Smooth muscle cell (in vitro differentiated cells): ENCODE data around the gene KRTAP4-16. TPM values are rescaled to one million over a fixed set of nuclear protein-coding genes. Genes with fewer than 3 reads are reported as not detected.
A peak's percentile ranks its signal among the peaks of the same experiment; 100 is the strongest.

Source experiments
- DNase-seq: peaks from one replicate; lab custom pipeline; 2025; ENCODE audit not compliant: unreplicated experiment; lab: John Stamatoyannopoulos, UW
- H2AFZ ChIP-seq: fragments of 200-600 bp; sonication (generic); 2 replicates; pipeline ENCODE4 v1.6.0; 2016; ENCODE audit warnings: antibody characterized with exemption, low read depth, mild to moderate bottlenecking
- H3F3A ChIP-seq: fragments of 200-600 bp; sonication (generic); 2 replicates; pipeline ENCODE4 v1.6.0; 2017; ENCODE audit warnings: antibody characterized with exemption, low read depth
- H3K27ac ChIP-seq: fragments of 200-600 bp; sonication (generic); 2 replicates; pipeline ENCODE4 v1.5.1; 2016; ENCODE audit warnings: low read depth, mild to moderate bottlenecking
- H3K27me3 ChIP-seq: fragments of 200-600 bp; sonication (generic); 2 replicates; pipeline ENCODE4 v1.6.1; 2016; ENCODE audit warnings: low read depth, mild to moderate bottlenecking
- H3K36me3 ChIP-seq: fragments of 200-600 bp; sonication (generic); 2 replicates; pipeline ENCODE4 v1.5.1; 2016; ENCODE audit warnings: low read depth
- H3K4me1 ChIP-seq: fragments of 200-600 bp; sonication (generic); 2 replicates; pipeline ENCODE4 v1.5.1; 2016; ENCODE audit warnings: low read depth
- H3K4me2 ChIP-seq: fragments of 200-600 bp; sonication (generic); 2 replicates; pipeline ENCODE4 v1.6.0; 2016; ENCODE audit warnings: mild to moderate bottlenecking
- H3K4me3 ChIP-seq: fragments of 200-600 bp; sonication (generic); 2 replicates; pipeline ENCODE4 v1.5.1; 2016; ENCODE audit warnings: mild to moderate bottlenecking
- H3K79me2 ChIP-seq: fragments of 200-600 bp; sonication (generic); 2 replicates; pipeline ENCODE4 v1.6.0; 2016; ENCODE audit warnings: low read depth, mild to moderate bottlenecking
- H3K9ac ChIP-seq: fragments of 200-600 bp; sonication (generic); 2 replicates; pipeline ENCODE4 v1.6.0; 2016; ENCODE audit warnings: low read depth
- H3K9me3 ChIP-seq: fragments of 200-600 bp; sonication (generic); replicated peaks from 2 replicates; pipeline ENCODE4 v1.5.1; 2016; ENCODE audit warnings: low read depth
- H4K20me1 ChIP-seq: fragments of 200-600 bp; sonication (generic); 2 replicates; pipeline ENCODE4 v1.6.0; 2016; ENCODE audit warnings: low read depth
- WGBS: methylation state at CpG from one replicate; pipeline ENCODE4 v1.1.7; 2016; ENCODE audit warnings: low lambda C conversion rate; 5-methylcytosine and 5-hydroxymethylcytosine counted together
- polyA plus RNA-seq: library from polyadenylated mRNA; unstranded; fragments of >200 nt; fragmentation: Nextera tagmentation; extraction: Ambion mirVana; gene quantifications from 2 replicates; pipeline ENCODE4 v1.2.1, GENCODE V29; 2016
- total RNA-seq: library from RNA; depleted of rRNA; stranded (reverse); fragments of >200 nt; gene quantifications from 2 replicates; pipeline ENCODE4 v1.2.3, GENCODE V29; 2014
- TF ChIP-seq, protein P1 (sequence below): fragments of 200-600 bp; sonication (generic); IDR thresholded peaks from 2 replicates; pipeline ENCODE4 v1.5.1; 2017; ENCODE audit warnings: borderline replicate concordance, mild to moderate bottlenecking, antibody characterized with exemption; ENCODE audit not compliant: insufficient read depth, poor library complexity, severe bottlenecking

The KRTAP4-16 gene
- total and polyA plus RNA-seq, 2 experiments from 2014 or later = not detected

DNA sequence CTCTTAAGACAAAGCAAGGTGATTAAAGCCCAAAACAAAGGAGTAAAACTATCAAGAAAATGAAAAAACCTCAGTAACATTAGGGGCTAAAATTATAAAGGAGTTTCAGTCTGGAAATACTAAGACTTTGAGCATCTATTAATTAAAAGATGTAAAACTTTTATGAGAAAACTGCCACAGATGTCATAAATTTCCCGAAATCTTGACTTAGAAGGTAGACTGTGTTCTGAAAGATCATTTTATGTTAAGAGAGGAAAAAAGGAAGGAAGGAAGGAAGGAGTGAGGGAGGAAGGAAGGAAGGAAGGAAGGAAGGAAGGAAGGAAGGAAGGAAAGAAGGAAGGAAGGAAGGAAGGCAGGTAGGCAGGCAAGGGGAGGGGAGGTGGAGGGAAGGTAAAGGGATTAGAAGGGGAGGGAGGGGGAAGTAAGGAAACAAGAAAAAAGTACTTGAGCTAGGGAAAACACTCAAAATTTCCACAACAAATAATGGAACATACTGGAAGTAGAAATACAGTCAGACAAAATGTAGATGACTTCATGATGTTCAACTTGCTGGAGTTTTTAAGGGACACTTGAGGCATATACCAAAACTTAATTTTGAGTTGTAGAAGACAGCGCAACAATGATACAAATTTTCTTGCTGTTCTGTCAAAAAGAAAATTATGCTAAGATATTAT is 45.7 kb upstream of the KRTAP4-16 start:
- H3K27ac ChIP-seq = no peak overlapping the region
- H3K4me3 ChIP-seq = no peak overlapping the region
- H3K79me2 ChIP-seq = no peaks in the 10 kb centered on the region
- no peaks in the 10 kb centered on the region for H4K20me1 ChIP-seq
- H3K9ac ChIP-seq = no peak overlapping the region
- H3K36me3 ChIP-seq = no peaks in the 10 kb centered on the region
- H3K9me3 ChIP-seq = no peaks in the 10 kb centered on the region
- no peaks in the 10 kb centered on the region for H3K27me3 ChIP-seq
- H3K4me1 ChIP-seq = no peaks in the 10 kb centered on the region
- H2AFZ ChIP-seq = no peak overlapping the region
- TF ChIP-seq, protein P1, sequence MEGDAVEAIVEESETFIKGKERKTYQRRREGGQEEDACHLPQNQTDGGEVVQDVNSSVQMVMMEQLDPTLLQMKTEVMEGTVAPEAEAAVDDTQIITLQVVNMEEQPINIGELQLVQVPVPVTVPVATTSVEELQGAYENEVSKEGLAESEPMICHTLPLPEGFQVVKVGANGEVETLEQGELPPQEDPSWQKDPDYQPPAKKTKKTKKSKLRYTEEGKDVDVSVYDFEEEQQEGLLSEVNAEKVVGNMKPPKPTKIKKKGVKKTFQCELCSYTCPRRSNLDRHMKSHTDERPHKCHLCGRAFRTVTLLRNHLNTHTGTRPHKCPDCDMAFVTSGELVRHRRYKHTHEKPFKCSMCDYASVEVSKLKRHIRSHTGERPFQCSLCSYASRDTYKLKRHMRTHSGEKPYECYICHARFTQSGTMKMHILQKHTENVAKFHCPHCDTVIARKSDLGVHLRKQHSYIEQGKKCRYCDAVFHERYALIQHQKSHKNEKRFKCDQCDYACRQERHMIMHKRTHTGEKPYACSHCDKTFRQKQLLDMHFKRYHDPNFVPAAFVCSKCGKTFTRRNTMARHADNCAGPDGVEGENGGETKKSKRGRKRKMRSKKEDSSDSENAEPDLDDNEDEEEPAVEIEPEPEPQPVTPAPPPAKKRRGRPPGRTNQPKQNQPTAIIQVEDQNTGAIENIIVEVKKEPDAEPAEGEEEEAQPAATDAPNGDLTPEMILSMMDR = no peak
- no peak overlapping the region for H3K4me2 ChIP-seq
- no peak for DNase-seq
- 88% methylated on average over 2 of the region's 2 CpGs for WGBS
- no peaks in the 10 kb centered on the region for H3F3A ChIP-seq

DNA sequence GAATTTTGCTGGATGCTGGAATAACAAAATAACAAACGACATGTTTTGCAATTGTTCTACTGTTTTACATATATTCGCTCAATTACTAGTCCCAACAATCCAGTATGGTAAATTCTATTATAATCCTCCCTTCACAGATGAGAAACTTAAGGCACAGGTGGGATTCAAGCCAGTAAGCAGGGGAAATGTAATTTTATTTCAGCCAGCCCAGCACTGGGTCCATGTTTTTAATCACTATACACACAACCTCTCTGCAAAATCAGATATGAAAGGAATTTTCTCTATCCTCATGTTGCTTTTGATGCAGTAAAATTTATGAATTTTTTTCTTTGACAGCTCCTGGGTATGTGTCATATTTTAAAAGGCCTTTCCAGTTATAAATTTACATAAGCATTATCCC is 43.3 kb upstream of the KRTAP4-16 start:
- Histone ChIP-seq H3K9me3 (no peaks in the 10 kb centered on the region), H3K27ac (no peak overlapping the region), H4K20me1 (no peaks in the 10 kb centered on the region), H3K27me3 (no peaks in the 10 kb centered on the region), H3K4me1 (no peaks in the 10 kb centered on the region), H3K4me3 (no peak overlapping the region), H3K9ac (no peak overlapping the region), H3K79me2 (no peaks in the 10 kb centered on the region), H3K4me2 (no peak overlapping the region), H3F3A (no peaks in the 10 kb centered on the region), H3K36me3 (no peaks in the 10 kb centered on the region), H2AFZ (no peak overlapping the region)
- DNase-seq = no peak
- WGBS = 89% methylated on average over 2 of the region's 2 CpGs
- TF ChIP-seq, protein P1 = no peak

DNA sequence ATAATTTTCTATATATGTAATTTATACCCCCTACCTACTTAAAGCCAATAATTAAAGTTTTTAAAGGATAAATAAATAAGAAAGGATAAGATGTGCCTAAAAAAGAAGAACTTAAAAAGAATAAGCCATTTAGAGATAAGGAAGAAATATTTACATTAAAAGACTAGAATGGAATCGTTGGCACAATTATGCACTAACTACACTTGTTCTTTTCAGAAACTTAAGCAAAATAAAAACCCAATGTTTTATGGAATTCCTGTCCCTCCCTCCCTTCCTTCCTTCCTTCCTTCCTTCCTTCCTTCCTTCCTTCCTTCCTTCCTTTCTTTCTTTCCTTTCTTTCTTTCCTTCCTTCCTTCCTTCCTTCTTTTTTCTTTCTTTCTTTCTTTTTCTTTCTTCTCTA is 42.8 kb upstream of the KRTAP4-16 start:
- Histone ChIP-seq H3K9ac (no peak overlapping the region), H3K4me2 (no peak overlapping the region), H2AFZ (no peak overlapping the region), H3K9me3 (no peaks in the 10 kb centered on the region), H3K79me2 (no peaks in the 10 kb centered on the region), H3K4me1 (no peaks in the 10 kb centered on the region), H3K27ac (no peak overlapping the region), H3K4me3 (no peak overlapping the region), H3K27me3 (no peaks in the 10 kb centered on the region), H3K36me3 (no peaks in the 10 kb centered on the region), H4K20me1 (no peaks in the 10 kb centered on the region), H3F3A (no peaks in the 10 kb centered on the region)
- WGBS = 100% methylated on average over 1 of the region's 1 CpG
- no peak for DNase-seq
- TF ChIP-seq, protein P1 = no peak

DNA sequence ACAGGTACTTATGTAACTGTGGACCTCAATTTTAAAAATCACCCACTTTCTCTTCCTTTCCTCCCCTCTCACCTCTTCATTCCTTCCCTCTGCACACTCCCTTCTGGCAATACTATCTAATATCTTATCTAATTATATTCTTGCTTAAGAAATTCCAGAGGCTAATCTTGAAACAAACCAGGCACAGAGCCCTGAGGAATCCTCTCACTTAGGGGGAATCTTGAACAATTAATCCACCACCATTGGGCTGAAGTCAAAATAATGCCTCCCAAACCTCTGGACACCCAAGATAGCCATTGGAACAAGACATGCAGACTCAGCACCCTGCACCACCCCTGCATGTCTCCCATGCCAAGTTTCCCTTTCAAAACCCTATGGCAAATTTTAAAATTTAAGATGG is 39.4 kb upstream of the KRTAP4-16 start:
- TF ChIP-seq, protein P1 = no peak
- no peak overlapping the region for H3K4me3 ChIP-seq
- H4K20me1 ChIP-seq = no peaks in the 10 kb centered on the region
- no peak overlapping the region for H2AFZ ChIP-seq
- H3K9ac ChIP-seq = no peak overlapping the region
- H3K79me2 ChIP-seq = no peaks in the 10 kb centered on the region
- no peaks in the 10 kb centered on the region for H3K27me3 ChIP-seq
- no peak overlapping the region for H3K4me2 ChIP-seq
- H3K36me3 ChIP-seq = no peaks in the 10 kb centered on the region
- H3F3A ChIP-seq = no peaks in the 10 kb centered on the region
- peak overlapping the region; percentile 25 for H3K27ac ChIP-seq
- DNase-seq = no peak
- H3K4me1 ChIP-seq = no peaks in the 10 kb centered on the region
- H3K9me3 ChIP-seq = peaks cover 3% of the 10 kb centered on the region
